ENCODE data around the gene PRRC2A.

Gene PRRC2A

GRCh38 chr6:31654574-31655348, 34.2 kb downstream of the PRRC2A start:
- no peak for DNase-seq

GRCh38 chr6:31655349-31656237, 35.1 kb downstream of the PRRC2A start, which contains the start of gene APOM:
APOM (plus strand) TSS chr6:31655894; CDS start chr6:31655967, 73 bp downstream.
- DNase-seq = no peak

- DNase-seq = no peak
Observed at GRCh38 chr6:31657406-31658157, 37.1 kb downstream of the PRRC2A start.

GRCh38 chr6:31658158-31658688, 37.7 kb downstream of the PRRC2A start:
- DNase-seq = no peak

GRCh38 chr6:31658983-31659648, 38.6 kb downstream of the PRRC2A start:
- no peak for DNase-seq

- DNase-seq = no peak
Observed at GRCh38 chr6:31659649-31660380, 39.3 kb downstream of the PRRC2A start.

GRCh38 chr6:31660381-31661261, 40.1 kb downstream of the PRRC2A start, which contains the start of gene C6orf47:
C6orf47 (minus strand) TSS chr6:31660778; CDS start chr6:31659947, 831 bp downstream.
- peak; percentile 77 for DNase-seq

GRCh38 chr6:31661262-31662123, 41.0 kb downstream of the PRRC2A start:
- DNase-seq = no peak

- DNase-seq = no peak
Observed at GRCh38 chr6:31662124-31662723, 41.7 kb downstream of the PRRC2A start.

GRCh38 chr6:31663126-31663960, 42.8 kb downstream of the PRRC2A start:
- no peak for DNase-seq

GRCh38 chr6:31663961-31664789, 43.7 kb downstream of the PRRC2A start:
- DNase-seq = no peak

GRCh38 chr6:31664790-31665500, 44.4 kb downstream of the PRRC2A start, which contains the start of gene GPANK1:
GPANK1 (minus strand) TSS chr6:31664997; CDS start chr6:31664478, 519 bp downstream.
- peak; percentile 86 for DNase-seq

- DNase-seq = peak; percentile 97
Observed at GRCh38 chr6:31665501-31666336, 45.2 kb downstream of the PRRC2A start, which contains the start of gene CSNK2B. CSNK2B (plus strand) TSS chr6:31666080; CDS start chr6:31666832, 752 bp downstream.

- DNase-seq = no peak
Observed at GRCh38 chr6:31666337-31666965, 45.9 kb downstream of the PRRC2A start.

GRCh38 chr6:31669676-31670075, 49.2 kb downstream of the PRRC2A start, which contains the start of gene LY6G5B:
LY6G5B (plus strand) TSS chr6:31669976; CDS start chr6:31670951, 975 bp downstream.
- DNase-seq = no peak
